ENCODE measurements around the gene NUDT2.

NUDT2 gene

GRCh38 chr9:34328987-34329832, at the start of gene NUDT2, which contains the start of gene KIF24:
Gene NUDT2 (plus strand): TSS chr9:34329569. CDS start chr9:34339040, 9,471 bp downstream.
Gene KIF24 (minus strand): TSS chr9:34329268. CDS start chr9:34311346, 17,922 bp downstream.
- no peak for TF ChIP-seq CTCF (IDR thresholded peaks at IDR 0.05)
- Histone ChIP-seq H3K4me3 (ENCODE audit: low read depth, low read length) (peak within 1 kb of the TSS; percentile 98), H3K79me2 (no peaks in the 10 kb centered on the region), H3K9me3 (ENCODE audit: control insufficient read depth, low read length) (no peaks in the 10 kb centered on the region), H3K4me1 (peaks cover 8% of the 10 kb centered on the region), H3K4me2 (ENCODE audit: low read length) (peak within 1 kb of the TSS; percentile 89), H3K36me3 (ENCODE audit: control insufficient read depth, insufficient read depth, low read length) (no peaks in the 10 kb centered on the region), H3K27me3 (ENCODE audit: control insufficient read depth, insufficient read depth, low read length) (no peaks in the 10 kb centered on the region), H3K9ac (peak within 1 kb of the TSS; percentile 13), H2AFZ (peak within 1 kb of the TSS; percentile 61), H3K27ac (peak within 1 kb of the TSS; percentile 67)

GRCh38 chr9:34282096-34282495, 47.3 kb upstream of the NUDT2 start:
- Histone ChIP-seq H3K4me3 (ENCODE audit: low read depth, low read length) (no peak overlapping the region), H3K9me3 (ENCODE audit: control insufficient read depth, low read length) (no peaks in the 10 kb centered on the region), H3K4me1 (no peaks in the 10 kb centered on the region), H3K27ac (no peak overlapping the region), H3K36me3 (ENCODE audit: control insufficient read depth, insufficient read depth, low read length) (no peaks in the 10 kb centered on the region), H3K79me2 (no peaks in the 10 kb centered on the region), H2AFZ (no peak overlapping the region), H3K27me3 (ENCODE audit: control insufficient read depth, insufficient read depth, low read length) (no peaks in the 10 kb centered on the region), H3K9ac (no peak overlapping the region), H3K4me2 (ENCODE audit: low read length) (no peak overlapping the region)
- TF ChIP-seq CTCF (IDR thresholded peaks at IDR 0.05): no peak

- Histone ChIP-seq H3K4me2 (ENCODE audit: low read length) (no peak overlapping the region), H3K9ac (no peak overlapping the region)
Observed at GRCh38 chr9:34289159-34289558, 40.2 kb upstream of the NUDT2 start.

GRCh38 chr9:34291023-34291422, 38.3 kb upstream of the NUDT2 start:
- Histone ChIP-seq H3K4me2 (ENCODE audit: low read length) (no peak overlapping the region), H3K4me1 (no peaks in the 10 kb centered on the region), H2AFZ (no peak overlapping the region), H3K4me3 (ENCODE audit: low read depth, low read length) (no peak overlapping the region), H3K79me2 (no peaks in the 10 kb centered on the region), H3K27ac (no peak overlapping the region), H3K36me3 (ENCODE audit: control insufficient read depth, insufficient read depth, low read length) (no peaks in the 10 kb centered on the region), H3K9me3 (ENCODE audit: control insufficient read depth, low read length) (no peaks in the 10 kb centered on the region), H3K27me3 (ENCODE audit: control insufficient read depth, insufficient read depth, low read length) (no peaks in the 10 kb centered on the region), H3K9ac (no peak overlapping the region)
- TF ChIP-seq CTCF (IDR thresholded peaks at IDR 0.05): no peak

More at GRCh38 chr9:34289159-34289558, 40.2 kb upstream of the NUDT2 start:
- no peak overlapping the region for H2AFZ ChIP-seq
- no peaks in the 10 kb centered on the region for H3K79me2 ChIP-seq
- H3K36me3 ChIP-seq (ENCODE audit: control insufficient read depth, insufficient read depth, low read length): no peaks in the 10 kb centered on the region
- no peaks in the 10 kb centered on the region for H3K9me3 ChIP-seq (ENCODE audit: control insufficient read depth, low read length)
- H3K27me3 ChIP-seq (ENCODE audit: control insufficient read depth, insufficient read depth, low read length): no peaks in the 10 kb centered on the region
- H3K4me1 ChIP-seq: no peaks in the 10 kb centered on the region
- no peak for TF ChIP-seq CTCF (IDR thresholded peaks at IDR 0.05)
- H3K4me3 ChIP-seq (ENCODE audit: low read depth, low read length): no peak overlapping the region
- no peak overlapping the region for H3K27ac ChIP-seq

Measured in parathyroid adenoma (tissue), 2 donors.